Measurements from ENCODE around the gene SLC27A4.
"Not testable (repeated sequence)": the region's sequence is repeated elsewhere in the genome, so short reads cannot be mapped to it uniquely, and the experiment has no call there.

The SLC27A4 gene

DNA sequence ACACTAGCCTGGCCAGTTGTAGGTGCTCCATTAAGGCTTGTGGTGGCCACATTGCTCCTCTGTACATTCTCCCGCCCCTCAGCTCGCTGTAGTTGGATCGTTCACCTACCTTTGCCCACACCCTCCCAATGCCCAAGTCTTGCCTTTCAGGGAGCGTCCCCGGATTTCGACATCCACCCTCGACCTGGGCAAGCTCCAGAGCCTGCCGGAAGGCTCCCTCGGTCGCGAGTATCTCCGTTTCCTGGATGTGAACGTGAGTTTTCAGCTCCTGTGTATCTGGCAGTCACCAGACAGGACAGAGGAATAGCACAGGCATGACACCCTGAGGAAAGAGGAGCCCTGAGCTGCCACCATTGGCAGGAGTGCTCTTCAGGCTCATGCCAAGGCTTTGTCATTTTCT lies 14.7 kb upstream of the SLC27A4 start:
- no peak for DNase-seq

DNA sequence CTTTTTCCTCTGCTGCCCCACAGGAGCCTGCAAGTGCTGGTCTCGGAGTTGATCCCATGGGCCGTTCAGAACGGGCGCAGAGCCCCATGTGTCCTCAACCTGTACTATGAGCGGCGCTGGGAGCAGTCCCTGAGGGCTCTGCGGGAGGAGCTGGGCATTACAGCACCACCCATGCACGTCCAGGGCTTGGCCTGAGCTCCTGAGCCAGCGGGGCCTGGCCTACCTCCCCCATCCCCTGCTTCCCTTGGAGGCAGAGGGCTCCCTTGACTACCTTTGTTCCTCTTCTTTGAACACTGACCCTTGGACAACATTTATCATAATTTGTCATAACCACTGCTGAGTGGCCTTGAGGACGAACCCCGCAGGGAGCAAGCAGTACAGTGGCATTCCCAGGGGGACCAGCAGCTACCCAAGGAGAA lies 6.9 kb upstream of the SLC27A4 start:
- DNase-seq, result no peak

DNA sequence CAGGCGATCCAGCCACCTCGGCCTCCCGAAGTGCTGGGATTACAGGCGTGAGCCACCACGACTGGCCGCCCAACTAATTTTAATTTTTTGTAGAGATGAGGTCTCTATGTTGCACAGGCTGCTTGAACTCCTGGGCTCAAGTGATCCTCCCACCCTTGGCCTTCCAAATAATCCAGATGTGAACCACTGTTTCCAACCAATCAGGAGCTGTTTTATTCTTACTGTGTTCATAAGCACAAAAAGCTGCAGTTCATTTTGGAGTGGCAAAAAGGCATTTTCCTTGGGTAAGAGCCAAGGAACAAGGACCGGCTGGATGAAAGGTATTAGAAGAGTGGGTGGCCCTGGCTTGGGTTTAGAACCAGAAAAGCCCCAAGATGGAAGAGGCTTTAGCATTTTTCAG lies 5.2 kb upstream of the SLC27A4 start:
- no peak for DNase-seq

DNA sequence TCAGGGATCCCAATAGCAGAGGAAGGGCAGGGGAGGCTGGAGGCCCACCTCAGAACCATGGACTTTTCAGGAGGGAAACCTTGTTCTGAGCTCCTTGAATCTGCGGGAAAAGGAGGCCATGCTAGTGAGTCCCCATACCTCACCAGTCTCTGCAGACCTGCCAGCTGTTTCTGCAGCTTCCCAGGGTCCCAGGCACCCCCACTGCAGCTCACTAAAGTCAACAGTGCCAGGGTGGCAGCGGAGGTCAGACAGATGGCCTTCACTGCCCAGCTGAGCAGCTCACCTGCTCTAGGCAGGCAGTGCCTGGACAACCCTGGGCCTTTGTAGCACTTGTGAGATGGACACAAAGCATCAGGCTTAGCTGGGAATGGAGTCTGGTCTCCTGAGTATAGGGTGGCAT lies 4.4 kb upstream of the SLC27A4 start:
- no peak for DNase-seq

DNA sequence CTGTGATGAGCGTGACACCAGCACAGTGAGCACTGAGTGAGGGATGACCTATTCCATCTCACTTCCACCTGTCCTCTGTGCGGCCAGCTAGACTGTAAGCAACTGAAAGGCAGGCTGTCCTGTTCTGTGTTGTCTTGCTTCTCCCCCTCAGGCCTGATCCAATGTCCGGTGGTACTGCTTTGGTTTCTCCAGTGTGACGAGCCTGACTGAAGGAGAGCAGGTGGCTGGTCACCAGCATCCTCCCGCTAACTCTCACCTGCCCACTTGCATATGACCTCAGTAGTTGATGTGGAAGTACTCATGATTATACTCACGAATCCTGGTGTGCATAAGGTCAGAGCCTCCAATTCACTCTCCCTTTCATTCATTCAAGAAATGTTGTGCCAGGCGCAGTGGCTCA lies 2.4 kb upstream of the SLC27A4 start:
- DNase-seq, result no peak

DNA sequence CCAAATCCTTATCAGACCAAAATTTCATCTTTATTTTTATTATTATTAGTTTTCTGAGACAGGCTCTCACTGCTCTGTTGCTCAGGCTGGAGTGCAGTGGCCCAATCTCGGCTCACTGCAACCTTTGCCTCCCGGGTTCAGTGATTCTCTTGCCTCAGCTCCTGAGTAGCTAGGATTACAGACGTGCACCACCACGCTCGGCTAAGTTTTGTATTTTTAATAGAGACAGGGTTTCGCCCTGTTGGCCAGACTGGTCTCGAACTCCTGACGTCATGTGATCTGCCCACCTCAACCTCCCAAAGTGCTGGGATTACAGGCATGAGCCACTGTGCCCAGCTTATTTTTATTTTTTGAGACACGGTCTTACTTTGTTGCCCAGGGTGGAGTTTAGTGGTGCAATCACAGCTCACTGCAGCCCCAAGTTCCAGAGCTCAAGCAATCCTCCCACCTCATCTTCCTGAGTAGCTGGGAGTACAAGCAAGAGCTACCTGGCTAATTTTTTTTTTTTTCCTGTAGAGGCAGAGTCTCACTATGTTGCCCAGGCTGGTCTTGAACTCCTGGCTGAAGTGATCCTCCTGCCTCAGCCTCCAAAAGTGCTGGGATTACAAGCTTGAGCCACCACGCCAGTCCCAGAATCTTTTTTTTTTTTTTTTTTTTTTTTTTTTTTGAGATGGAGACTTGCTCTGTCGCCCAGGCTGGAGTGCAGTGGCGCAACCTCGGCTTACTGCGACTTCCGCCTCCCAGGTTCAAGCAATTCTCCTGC lies 1.3 kb upstream of the SLC27A4 start:
- not testable (repeated sequence) for DNase-seq

DNA sequence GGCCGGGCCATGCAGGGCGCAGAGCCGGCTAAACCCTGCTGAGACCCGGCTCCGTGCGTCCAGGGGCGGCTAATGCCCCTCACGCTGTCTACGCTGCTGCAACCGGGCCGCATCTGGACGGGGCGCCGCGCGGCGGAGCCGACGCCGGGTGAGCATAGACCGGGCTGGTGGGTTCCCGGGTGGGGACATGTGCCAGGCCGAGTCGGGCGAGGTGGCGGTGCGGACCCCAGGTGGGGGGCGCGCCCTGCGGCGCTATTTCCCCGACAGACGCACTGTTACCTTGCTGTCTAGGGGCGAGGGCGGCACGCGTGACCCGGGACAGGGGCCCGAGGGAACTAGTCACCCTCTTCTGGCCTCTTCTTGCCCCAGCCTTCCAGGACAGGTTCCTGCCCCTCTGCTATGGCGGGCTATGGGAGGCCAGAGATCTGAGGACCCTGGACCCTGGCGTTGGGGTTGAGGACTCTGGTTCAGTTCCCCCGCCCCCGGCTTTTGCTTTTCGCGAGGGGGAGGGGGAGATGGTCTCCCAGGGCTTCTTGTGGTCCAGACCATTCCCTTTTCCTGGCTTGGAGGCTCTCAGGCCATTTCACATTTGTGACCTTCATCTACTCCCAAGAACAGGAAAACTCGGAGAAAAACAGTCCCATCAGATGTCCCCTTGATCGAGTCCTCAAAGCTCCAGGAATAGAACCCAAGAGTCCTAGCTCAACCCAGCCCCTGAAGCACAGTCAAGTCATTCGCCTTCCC lies 536 bp downstream of the SLC27A4 start:
- no peak for DNase-seq

DNA sequence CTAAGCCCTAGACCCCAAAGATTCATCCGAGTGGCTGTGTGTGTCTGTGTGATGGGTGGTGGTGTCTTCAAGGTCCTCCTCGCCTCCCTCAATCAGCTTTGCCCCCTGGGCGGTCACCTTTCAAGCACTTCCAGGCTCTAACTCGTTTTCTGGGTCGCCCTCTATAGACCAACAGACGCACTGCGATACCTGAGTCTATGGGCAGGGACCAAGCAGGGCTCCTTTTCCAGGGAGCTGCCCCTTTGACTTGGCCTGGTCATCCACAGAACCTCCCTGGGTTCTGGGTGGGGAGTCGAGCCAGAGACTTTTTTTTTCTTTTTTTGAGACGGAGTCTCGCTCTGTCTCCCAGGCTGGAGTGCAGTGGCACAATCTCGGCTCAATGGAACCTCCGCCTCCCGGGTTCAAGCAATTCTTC lies 1.1 kb downstream of the SLC27A4 start:
- DNase-seq, result peak; percentile 75

DNA sequence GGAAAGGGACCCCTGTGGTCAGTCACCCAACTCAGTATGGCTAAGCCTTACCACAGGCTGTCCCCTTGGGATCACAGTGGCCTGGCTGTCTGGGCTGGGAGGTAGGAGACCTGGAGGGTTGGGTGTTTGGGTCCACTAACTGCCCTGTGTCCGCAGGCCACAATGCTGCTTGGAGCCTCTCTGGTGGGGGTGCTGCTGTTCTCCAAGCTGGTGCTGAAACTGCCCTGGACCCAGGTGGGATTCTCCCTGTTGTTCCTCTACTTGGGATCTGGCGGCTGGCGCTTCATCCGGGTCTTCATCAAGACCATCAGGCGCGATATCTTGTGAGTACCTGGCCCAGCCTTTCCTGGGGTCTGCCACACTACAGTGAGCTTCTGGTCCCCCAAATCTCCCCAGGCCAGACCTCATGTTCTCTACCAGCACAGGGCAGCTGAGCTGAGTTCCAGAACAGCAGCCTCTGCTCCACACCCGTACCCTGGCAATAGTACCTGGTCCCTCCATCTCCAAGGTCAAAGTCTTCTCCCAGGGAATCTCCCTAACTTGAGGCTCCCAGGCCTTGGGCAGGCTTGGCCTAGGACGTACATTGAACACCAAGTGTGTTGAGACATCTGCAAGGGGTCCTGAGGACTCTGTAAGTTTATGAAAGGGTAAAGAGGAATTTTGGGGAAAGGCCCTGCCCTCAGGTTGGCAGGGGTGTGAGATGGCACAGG lies 2.8 kb downstream of the SLC27A4 start:
- no peak for DNase-seq

DNA sequence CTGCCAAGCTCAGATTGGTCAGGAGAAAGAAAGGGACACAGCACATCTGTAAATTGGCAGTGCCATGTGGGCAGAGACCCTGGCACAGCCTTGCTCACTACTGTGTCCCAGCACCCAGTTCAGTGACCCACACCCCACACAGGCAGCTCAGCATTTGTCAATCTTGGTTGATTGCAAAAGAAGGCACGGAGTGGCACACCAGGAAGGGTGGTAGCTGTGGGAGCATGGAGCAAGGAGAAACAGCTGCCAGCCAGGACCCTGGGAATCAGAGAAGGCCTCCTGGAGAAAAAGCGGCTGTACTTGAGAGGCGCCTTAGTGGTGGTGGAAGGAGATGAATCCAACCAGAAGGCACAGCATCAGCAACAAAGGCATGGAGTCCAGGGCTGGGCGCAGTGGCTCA lies 3.5 kb downstream of the SLC27A4 start:
- no peak for DNase-seq

DNA sequence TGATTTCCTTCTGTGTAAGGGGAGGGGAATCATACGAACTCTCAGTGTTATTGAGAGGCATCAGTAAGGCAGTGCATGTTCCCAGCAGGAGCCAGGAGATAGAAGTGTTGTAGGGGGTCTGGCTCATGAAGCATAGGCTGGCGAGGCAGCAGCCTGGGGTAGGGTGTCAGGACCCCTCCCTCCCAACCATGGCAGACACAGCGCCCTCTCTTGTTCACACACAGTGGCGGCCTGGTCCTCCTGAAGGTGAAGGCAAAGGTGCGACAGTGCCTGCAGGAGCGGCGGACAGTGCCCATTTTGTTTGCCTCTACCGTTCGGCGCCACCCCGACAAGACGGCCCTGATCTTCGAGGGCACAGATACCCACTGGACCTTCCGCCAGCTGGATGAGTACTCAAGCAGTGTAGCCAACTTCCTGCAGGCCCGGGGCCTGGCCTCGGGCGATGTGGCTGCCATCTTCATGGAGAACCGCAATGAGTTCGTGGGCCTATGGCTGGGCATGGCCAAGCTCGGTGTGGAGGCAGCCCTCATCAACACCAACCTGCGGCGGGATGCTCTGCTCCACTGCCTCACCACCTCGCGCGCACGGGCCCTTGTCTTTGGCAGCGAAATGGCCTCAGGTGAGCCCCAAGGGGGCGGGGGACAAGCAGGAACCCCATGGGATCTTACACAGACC lies 4.7 kb downstream of the SLC27A4 start:
- no peak for DNase-seq

DNA sequence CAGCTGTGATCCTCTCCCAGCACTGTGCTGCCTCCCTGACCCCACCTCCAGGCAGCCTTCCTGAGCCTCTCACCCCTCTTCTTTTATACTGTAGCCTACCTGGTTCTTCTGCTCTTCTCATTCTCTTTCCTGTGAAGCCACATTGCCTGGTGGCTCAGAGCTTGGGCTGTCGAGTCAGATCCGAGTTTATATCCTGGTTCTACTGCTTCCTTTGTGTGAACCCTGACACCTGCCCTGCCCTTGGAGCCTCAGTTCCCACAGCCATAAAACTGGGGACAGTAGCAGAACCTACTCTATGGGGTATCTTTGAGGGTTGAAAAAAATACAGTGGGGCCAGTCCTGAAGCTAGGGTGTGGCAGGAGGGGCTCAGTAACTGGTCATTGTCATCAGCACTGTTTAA lies 8.8 kb downstream of the SLC27A4 start:
- no peak for DNase-seq

DNA sequence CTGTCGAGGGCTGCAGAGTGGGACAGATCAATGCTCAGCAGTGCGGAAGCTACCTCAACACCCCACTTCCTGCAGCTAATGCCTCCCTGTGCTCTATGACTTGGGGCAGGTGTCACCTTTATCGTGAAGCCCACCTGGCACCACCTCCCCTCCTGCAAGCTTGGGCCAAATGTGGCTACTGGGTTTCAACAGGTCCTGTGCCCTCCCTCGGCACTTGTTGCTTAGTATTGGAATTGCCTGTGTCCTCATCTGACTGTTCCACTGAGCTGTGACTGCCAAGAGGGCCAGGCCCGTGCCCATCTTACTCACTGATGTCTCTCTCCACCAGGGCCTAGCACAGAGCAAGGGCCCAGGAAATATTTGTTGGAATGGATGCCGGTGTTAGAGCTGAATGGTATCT lies 9.4 kb downstream of the SLC27A4 start:
- DNase-seq, result no peak

DNA sequence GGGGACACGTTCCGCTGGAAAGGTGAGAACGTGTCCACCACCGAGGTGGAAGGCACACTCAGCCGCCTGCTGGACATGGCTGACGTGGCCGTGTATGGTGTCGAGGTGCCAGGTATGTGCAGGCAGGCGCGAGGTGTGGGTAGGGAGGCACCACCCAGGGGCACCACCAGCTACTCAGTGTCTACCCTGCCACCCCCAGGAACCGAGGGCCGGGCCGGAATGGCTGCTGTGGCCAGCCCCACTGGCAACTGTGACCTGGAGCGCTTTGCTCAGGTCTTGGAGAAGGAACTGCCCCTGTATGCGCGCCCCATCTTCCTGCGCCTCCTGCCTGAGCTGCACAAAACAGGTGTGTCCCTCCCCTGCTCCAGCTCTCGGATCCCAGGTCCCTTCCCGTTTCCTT lies 15.1 kb downstream of the SLC27A4 start:
- DNase-seq, result no peak

DNA sequence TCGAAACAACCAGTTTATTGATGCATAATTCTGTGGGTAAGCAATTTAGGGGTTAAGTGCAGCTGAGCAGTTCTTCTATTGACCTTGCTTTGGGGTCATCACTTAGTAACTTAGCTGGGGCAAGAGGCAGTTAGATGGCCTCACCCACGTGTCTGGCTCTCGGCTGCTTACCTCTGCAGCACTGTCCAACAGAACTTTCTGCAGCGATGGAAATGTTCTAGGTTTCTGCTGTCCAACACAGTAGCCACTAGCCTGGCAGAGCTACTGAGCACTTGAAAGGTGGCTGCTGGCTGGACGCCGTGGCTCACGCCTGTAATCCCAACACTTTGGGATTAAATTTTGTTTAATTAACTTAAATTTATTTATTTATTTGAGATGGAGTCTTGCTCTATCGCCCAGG lies 17.8 kb downstream of the SLC27A4 start:
- no peak for DNase-seq

DNA sequence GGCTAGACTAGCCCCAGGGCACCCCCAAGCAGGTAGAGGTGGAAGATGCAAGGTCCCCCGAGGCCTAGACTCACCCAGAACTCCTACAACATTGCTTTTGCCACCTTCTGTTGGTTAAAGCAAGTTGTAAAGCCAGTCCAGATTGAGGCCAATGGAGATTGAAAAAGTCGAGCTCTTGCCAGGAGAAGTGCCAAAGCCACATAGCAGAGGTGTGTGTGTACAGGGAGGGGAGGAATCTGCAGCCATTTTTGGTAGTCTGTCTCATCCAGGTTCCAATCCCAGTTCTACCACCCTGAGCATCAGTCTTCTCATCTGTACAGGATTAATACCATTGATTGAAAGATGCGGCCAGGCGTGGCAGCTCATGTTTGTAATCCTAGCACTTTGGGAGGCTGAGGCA lies 18.5 kb downstream of the SLC27A4 start:
- DNase-seq, result no peak

DNA sequence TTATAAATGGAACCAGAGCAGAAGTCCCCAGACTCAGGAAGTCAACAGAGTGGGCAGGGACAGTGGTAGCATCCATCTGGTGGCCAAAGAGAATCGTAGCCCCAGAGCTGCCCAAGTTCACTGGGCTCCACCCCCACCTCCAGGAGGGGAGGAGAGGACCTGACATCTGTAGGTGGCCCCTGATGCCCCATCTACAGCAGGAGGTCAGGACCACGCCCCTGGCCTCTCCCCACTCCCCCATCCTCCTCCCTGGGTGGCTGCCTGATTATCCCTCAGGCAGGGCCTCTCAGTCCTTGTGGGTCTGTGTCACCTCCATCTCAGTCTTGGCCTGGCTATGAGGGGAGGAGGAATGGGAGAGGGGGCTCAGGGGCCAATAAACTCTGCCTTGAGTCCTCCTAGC lies 20.5 kb downstream of the SLC27A4 start:
- DNase-seq, result no peak

DNA sequence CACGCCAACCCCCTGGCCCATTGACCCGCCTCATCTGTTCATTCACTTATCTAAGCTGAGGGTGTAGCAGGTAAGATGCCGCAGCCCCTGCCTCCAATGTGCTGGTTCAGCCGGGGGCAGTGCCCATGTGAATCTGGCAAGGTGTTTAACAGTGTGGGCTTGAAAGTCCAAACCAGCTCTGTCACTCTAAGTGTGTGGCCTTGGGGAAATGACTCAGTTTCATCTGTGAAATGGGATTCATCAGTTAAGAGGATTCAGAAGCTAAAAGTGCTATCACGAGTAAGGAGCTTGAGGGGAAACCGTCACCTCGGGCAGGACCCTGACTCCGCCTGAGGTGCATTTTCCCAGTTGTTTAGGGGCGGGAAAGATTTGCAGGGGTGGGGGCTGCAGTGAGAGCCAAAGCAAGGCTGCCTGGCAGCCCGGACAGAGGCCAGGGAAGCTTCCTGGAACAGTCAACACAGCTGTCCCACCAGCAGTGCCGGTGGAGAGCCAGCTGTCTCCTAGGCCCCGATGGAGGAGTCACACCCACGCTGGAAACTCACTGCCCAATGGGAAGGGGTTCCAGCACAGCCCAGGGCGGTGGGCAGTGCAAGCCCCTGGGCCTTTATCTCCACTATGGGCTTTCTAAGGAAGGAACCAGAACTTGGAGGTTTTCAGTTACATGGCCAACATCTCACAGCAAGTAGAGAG lies 21.1 kb downstream of the SLC27A4 start:
- DNase-seq, result no peak

DNA sequence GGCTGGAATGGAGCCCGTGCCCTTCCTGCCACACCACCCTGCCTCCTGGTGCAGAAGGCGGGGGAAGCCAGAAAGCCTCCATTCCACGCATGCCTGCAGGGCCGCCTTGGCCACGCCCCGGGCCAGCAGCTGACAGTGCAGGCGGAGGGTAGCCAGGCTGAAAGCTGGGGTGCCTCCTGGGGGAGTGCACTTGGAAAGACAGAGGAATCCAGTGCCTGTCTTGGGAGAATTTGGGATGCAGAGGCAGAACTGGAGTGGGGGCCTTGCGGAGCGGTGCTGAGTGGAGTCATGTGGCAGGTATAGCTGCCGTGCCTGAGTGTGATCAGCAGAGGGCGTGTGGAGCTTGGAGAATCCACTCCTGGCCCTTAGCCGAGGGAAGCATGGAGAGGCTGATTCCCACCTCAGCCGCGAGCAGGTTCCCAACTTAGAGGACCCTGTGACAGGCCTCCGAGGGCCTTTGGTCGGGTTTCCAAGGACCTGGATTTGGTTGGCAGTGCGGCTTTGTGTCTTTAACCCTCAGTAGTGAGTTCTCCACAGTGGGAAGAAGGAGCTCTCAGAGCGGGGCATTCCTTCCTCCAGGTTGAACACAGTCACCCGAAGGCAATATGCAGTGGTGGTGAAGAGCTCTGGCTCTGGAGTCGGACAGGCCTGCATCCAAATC lies 21.8 kb downstream of the SLC27A4 start:
- DNase-seq, result peak; percentile 66

DNA sequence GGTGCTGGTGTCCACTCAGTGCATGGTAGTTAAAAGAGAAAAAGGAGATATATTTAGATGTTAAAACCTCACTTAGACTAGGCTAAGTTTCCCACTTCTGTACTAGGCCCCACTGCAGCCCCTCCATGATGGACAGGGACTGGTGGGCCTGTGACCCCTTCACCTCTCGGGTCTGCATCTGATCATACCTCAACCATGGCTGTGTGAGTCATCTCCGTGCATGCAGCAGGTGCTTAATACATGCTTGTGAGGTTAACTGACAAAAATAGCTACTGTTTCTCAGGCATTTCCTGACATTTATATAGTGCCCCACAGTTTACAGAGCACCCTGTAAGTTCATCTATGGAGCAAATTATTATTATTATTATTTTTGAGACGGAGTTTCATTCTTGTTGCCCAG lies 22.4 kb downstream of the SLC27A4 start:
- no peak for DNase-seq

DNA sequence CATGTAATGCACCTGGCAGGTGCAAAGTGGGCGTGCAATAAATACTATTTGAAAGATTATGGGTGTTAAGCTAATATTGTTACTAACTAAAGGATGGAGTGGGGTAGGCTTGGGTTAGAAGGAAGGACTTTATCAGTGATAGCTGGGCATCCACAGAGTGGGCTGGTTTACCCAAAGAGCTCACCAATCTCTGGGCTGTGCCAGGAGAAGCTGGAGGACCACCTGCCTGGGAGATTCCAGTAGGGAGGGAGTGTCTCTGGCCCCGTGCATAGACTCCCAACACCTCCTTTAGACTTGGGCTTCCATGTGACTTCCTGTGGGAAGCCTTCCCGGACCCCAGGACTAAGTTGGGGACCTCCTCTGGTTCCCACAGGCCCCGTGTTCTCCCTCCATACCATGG lies 25.2 kb downstream of the SLC27A4 start:
- no peak for DNase-seq

DNA sequence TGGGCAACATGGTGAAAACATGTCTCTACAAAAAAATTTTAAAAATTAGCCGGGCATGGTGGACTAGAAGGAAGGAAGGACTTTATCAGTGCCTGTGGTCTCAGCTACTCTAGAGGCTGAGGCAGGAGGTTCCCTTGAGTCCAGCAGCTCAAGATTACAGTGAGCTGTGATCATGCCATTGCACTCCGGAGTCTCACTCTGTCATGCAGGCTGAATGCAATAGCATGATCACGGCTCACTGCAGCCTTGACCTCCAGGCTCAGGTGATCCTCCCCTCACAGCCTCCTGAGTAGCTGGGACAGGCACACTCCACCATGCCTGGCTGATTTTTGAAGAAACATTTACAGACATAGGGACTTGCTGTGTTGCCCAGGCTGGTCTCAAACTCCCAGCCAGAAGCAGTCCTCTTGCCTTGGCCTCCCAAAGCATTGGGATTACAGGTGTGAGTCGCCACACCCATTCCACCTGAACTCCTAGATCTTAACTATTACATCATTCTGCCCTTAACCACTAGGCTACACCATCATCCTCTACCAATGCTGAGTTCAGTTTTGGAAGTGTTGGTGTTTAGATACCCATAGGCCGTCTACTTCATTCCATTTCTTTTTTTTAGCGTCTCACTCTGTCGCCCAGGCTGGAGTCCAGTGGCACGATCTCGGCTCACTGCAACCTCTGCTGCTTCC lies 28.8 kb downstream of the SLC27A4 start:
- DNase-seq, result no peak
